Pericardium fibroblast (primary cell): ENCODE data around the gene INKA2. TPM values are rescaled to one million over a fixed set of nuclear protein-coding genes. Genes with fewer than 3 reads are reported as not detected.

Source experiments
- total RNA-seq: library from RNA; depleted of rRNA; stranded (reverse); fragments of >200 nt; gene quantifications from 2 replicates; pipeline ENCODE4 v1.2.3, GENCODE V29; 2015

The INKA2 gene
- 4.1 and 11.8 TPM in 2 replicates for total RNA-seq

GRCh38 chr1:111739194-111739924 is at the start of gene INKA2:
Gene INKA2, minus strand, starts transcription at chr1:111739395. Its CDS starts 153 bp downstream, at chr1:111739242.

GRCh38 chr1:111755331-111756123 is 16.3 kb upstream of the INKA2 start, which contains the start of gene DDX20:
Gene DDX20, plus strand, starts transcription at chr1:111755901. Its CDS starts 24 bp downstream, at chr1:111755925.

Other genes starting within 250 kb of the INKA2 start
- not detected in 2 replicates for gene ADORA3, start 235.8 kb downstream of the INKA2 start, total RNA-seq
- not detected in 2 replicates for gene TMIGD3, start 235.8 kb downstream of the INKA2 start, total RNA-seq
- 20.4 and 21.4 TPM in 2 replicates for gene RAP1A, start 119.6 kb downstream of the INKA2 start, total RNA-seq
- gene DDX20, start 16.5 kb upstream of the INKA2 start, total RNA-seq = 10.4 and 18.1 TPM in 2 replicates